GM23248 (cell line): ENCODE measurements around the gene GALNT13.

Experiments used
- EZH2 ChIP-seq: fragments of 200-600 bp; sonication (generic); IDR thresholded peaks from 2 replicates; pipeline ENCODE4 v1.6.1; 2018; ENCODE audit warnings: antibody characterized with exemption, mild to moderate bottlenecking; ENCODE audit not compliant: insufficient read depth, poor library complexity, severe bottlenecking
- EZH2phosphoT487 ChIP-seq: fragments of 200-600 bp; sonication (generic); IDR thresholded peaks from 2 replicates; pipeline ENCODE4 v1.6.1; 2018; ENCODE audit warnings: antibody characterized with exemption, moderate library complexity, mild to moderate bottlenecking, low read depth; ENCODE audit not compliant: insufficient read depth

- TF ChIP-seq EZH2 (no peak), EZH2phosphoT487 (no peak)
Observed at GRCh38 chr2:153990771-153991170, 119.0 kb downstream of the GALNT13 start.
